ENCODE measurements around the gene EIF4EBP2. TPM values are rescaled to one million over a fixed set of nuclear protein-coding genes. Genes with fewer than 3 reads are reported as not detected.

Gene EIF4EBP2
- total and polyA plus RNA-seq, 2 donors (not counting 3 experiments of a cell fraction or from before 2014, with no cell fraction given) = 18.2 to 47.0 TPM

- Histone ChIP-seq H3K9ac (replicated peaks; ENCODE audit: extremely low read depth, insufficient read depth, low read length) (no peak overlapping the region), H2AFZ (ENCODE audit: low read depth, low read length) (no peak overlapping the region), H3K4me2 (ENCODE audit: insufficient read depth, low read length) (no peak overlapping the region), H3K27me3 (ENCODE audit: control insufficient read depth in 2 of 2, insufficient read depth in 2 of 2, low read length in 2 of 2) (peaks cover 0 to under 1% of the 10 kb centered on the region in 2 experiments), H3K79me2 (ENCODE audit: control insufficient read depth, insufficient read depth, low read length) (no peaks in the 10 kb centered on the region), H3K36me3 (ENCODE audit: control insufficient read depth in 2 of 2, extremely low read depth in 1 of 2, insufficient read depth in 2 of 2, low read length in 2 of 2) (no peaks in the 10 kb centered on the region), H4K20me1 (replicated peaks; ENCODE audit: control insufficient read depth, extremely low read depth, insufficient read depth, low read length) (no peaks in the 10 kb centered on the region), H3K4me3 (replicated peaks in 1 of 3; ENCODE audit: insufficient read depth in 1 of 3, low read depth in 1 of 3, low read length in 3 of 3) (no peak overlapping the region), H3K4me1 (ENCODE audit: control insufficient read depth, extremely low read depth, insufficient read depth, low read length) (peaks cover 40% of the 10 kb centered on the region), H3K9me3 (replicated peaks; ENCODE audit: control insufficient read depth, insufficient read depth, low read length) (no peaks in the 10 kb centered on the region), H3K27ac (ENCODE audit: insufficient read depth, low read depth, low read length) (no peak overlapping the region), H3K9me1 (replicated peaks; ENCODE audit: control insufficient read depth, extremely low read depth, insufficient read depth, low read length) (no peaks in the 10 kb centered on the region)
- CTCF ChIA-PET = interaction anchor here (1.2 to 6.0 kb wide), 4 partner anchors 16 to 159 kb away, joined by 3 to 43 read pairs (median 25); partner anchors contain the start of gene EIF4EBP2
- no TSS peak for BruUV-seq (replicated peaks)
- no peak for TF ChIP-seq EZH2 (IDR thresholded peaks at IDR 0.05; ENCODE audit: borderline replicate concordance, low read depth, low read length, severe bottlenecking)
- TF ChIP-seq JUN (IDR thresholded peaks at IDR 0.05; ENCODE audit: borderline replicate concordance, insufficient read depth, insufficient read length, low read depth) = no peak
- TF ChIP-seq POLR2AphosphoS5 (IDR thresholded peaks at IDR 0.05; ENCODE audit: insufficient read depth, low read depth, low read length) = no peak
- no peak for TF ChIP-seq MAX (IDR thresholded peaks at IDR 0.05; ENCODE audit: insufficient read depth, insufficient read length)
- no peak for TF ChIP-seq FOS (IDR thresholded peaks at IDR 0.05; ENCODE audit: borderline replicate concordance, insufficient read depth, low read length)
- TF ChIP-seq GATA2 (IDR thresholded peaks at IDR 0.05; ENCODE audit: insufficient read depth, insufficient read length, low read depth, low read length) = no peak
- TF ChIP-seq POLR2A (IDR thresholded peaks at IDR 0.05; ENCODE audit: low read depth, low read length) = no peak
- no peak for TF ChIP-seq MYC (IDR thresholded peaks at IDR 0.05; ENCODE audit: low read depth, low read length)
- no peak for TF ChIP-seq CTCF (IDR thresholded peaks at IDR 0.05; ENCODE audit: extremely low read depth in 1 of 2, insufficient read depth in 1 of 2, low read depth in 1 of 2, low read length in 2 of 2)
- FAIRE-seq (no peak), DNase-seq (ENCODE audit: low read depth, low spot score) (no peak)
- POLR2A ChIA-PET = interaction anchor here (0.6 kb wide), 1 partner anchor 157 kb away, joined by 3 read pairs; no protein-coding TSS in a partner anchor
- intact Hi-C loops (cut with micrococcal nuclease) = loop anchor here (5.0 kb wide), 2 partner anchors 148 to 233 kb away; partner anchors contain the start of genes PPA1 and TYSND1
- dilution Hi-C loops (cut with MboI; ENCODE audit: extremely low pct_ligation_motif_present, low sequenced_read_pairs) = no loop called here
These were observed 23.4 kb upstream of the EIF4EBP2 start for GRCh38 chr10:70380350-70381135.

Data from endothelial cell of umbilical vein (primary cell).